HepG2 (cell line): Measurements from ENCODE around the gene IL2RG. TPM values are rescaled to one million over a fixed set of nuclear protein-coding genes. Genes with fewer than 3 reads are reported as not detected.

ENCODE experiments used
- ATAC-seq: fragments of 200-7000 bp; cut with Tn5 transposase; 3 replicates; pipeline ENCODE4 v1.9.1; 2020; ENCODE audit warnings: mild to moderate bottlenecking, moderate library complexity
- BruUV-seq: library from RNA; stranded (reverse); fragments of 400-500 nt; replicated peaks from 2 replicates; lab custom pipeline; 2021; lab: Mats Ljungman, UMichigan
- CTCF ChIA-PET: fragments of 300-600 bp; formaldehyde crosslinking; extraction: SDS; loops from one replicate; lab custom pipeline; 2021; ENCODE audit warnings: low total read pairs, inconsistent platforms, low intra/inter-chr PET ratio; lab: Yijun Ruan, JAX
- POLR2A ChIA-PET: fragments of 350-600 bp; sonication (Branson Sonifier 250); formaldehyde crosslinking; loops from one replicate; lab custom pipeline; 2020; ENCODE audit warnings: antibody characterized with exemption, inconsistent platforms; lab: Yijun Ruan, JAX
- DNase-seq: peaks from one replicate; pipeline ENCODE4 v3.0.0-alpha.2; 2015; ENCODE audit warnings: low spot score
- FAIRE-seq: peaks from 3 replicates; lab custom pipeline; 2011; peaks lifted over from hg19 to GRCh38; lab: Jason Lieb, UNC
- H2AFZ ChIP-seq: one replicate; pipeline ENCODE4 v1.6.1; 2011; ENCODE audit warnings: low read length, inconsistent platforms
- H3K27ac ChIP-seq: fragments of 300-600 bp; 3 replicates; pipeline ENCODE4 v1.8.0; 2011; ENCODE audit warnings: mixed run types, mild to moderate bottlenecking, mixed read lengths, low read length, inconsistent platforms; ENCODE audit not compliant: insufficient read depth; ENCODE audit errors: extremely low read length
- H3K27me3 ChIP-seq, 2 experiments: fragments of 200-600 bp in 1 of 2; 2 replicates in 1 of 2; 3 replicates in 1 of 2; pipeline versions ENCODE4 v1.6.0 to v1.8.0; 2011; ENCODE audit warnings: low read length in 2 of 2, mild to moderate bottlenecking in 2 of 2, moderate library complexity in 2 of 2, inconsistent platforms in 1 of 2; ENCODE audit not compliant: insufficient read depth in 2 of 2, control insufficient read depth in 1 of 2
- H3K36me3 ChIP-seq, 2 experiments: fragments of 200-600 bp in 1 of 2; replicated peaks in 1 of 2; 2 replicates in 1 of 2; 3 replicates in 1 of 2; pipeline versions ENCODE4 v1.5.1 to v1.8.0; 2011; ENCODE audit warnings: low read length in 2 of 2, inconsistent platforms in 1 of 2; ENCODE audit not compliant: insufficient read depth in 2 of 2, control insufficient read depth in 1 of 2
- H3K4me1 ChIP-seq: 2 replicates; pipeline ENCODE4 v1.5.1; 2012; ENCODE audit warnings: low read length, inconsistent platforms; ENCODE audit not compliant: insufficient read depth
- H3K4me2 ChIP-seq: 2 replicates; pipeline ENCODE4 v1.6.0; 2011; ENCODE audit warnings: low read depth, low read length, inconsistent platforms
- H3K4me3 ChIP-seq, 3 experiments: fragments of 200-600 bp in 1 of 3; sonication (generic), shearing (Covaris generic) in 1 of 3; replicated peaks in 1 of 3; 2 replicates each; pipeline ENCODE4 v1.5.1; 2011 to 2016; ENCODE audit warnings: low read length in 3 of 3, inconsistent platforms in 2 of 3, low read depth in 2 of 3, mild to moderate bottlenecking in 2 of 3, control low read depth in 1 of 3, mixed read lengths in 1 of 3; ENCODE audit not compliant: insufficient read depth in 1 of 3
- H3K79me2 ChIP-seq: one replicate; pipeline ENCODE4 v1.6.1; 2011; ENCODE audit warnings: low read length, inconsistent platforms; ENCODE audit not compliant: insufficient read depth
- H3K9ac ChIP-seq: 2 replicates; pipeline ENCODE4 v1.6.0; 2011; ENCODE audit warnings: mild to moderate bottlenecking, low read depth, low read length, inconsistent platforms; ENCODE audit not compliant: insufficient read depth
- H3K9me3 ChIP-seq: 2 replicates; pipeline ENCODE4 v1.5.1; 2012; ENCODE audit warnings: mild to moderate bottlenecking, low read length
- H4K20me1 ChIP-seq: 2 replicates; pipeline ENCODE4 v1.6.0; 2011; ENCODE audit warnings: inconsistent platforms, mild to moderate bottlenecking, low read length, moderate library complexity; ENCODE audit not compliant: insufficient read depth
- ARID4A ChIP-seq: sonication (generic); formaldehyde crosslinking; IDR thresholded peaks from 2 replicates; pipeline ENCODE4 v1.5.0; 2020; ENCODE audit warnings: mild to moderate bottlenecking, missing genetic modification reagents, borderline replicate concordance
- DRAP1 ChIP-seq: IDR thresholded peaks from 2 replicates; pipeline ENCODE4 v1.6.1; 2016; ENCODE audit warnings: missing genetic modification reagents, missing compliant biosample characterization
- ETS1 ChIP-seq: sonication (generic); formaldehyde crosslinking; IDR thresholded peaks from 2 replicates; pipeline ENCODE4 v1.4.0; 2020; ENCODE audit warnings: missing genetic modification reagents
- FOXA3 ChIP-seq: IDR thresholded peaks from 2 replicates; pipeline ENCODE4 v1.6.1; 2016; ENCODE audit warnings: missing genetic modification reagents, missing compliant biosample characterization
- MAFG ChIP-seq: sonication (generic); formaldehyde crosslinking; IDR thresholded peaks from 2 replicates; pipeline ENCODE4 v1.5.1; 2020; ENCODE audit warnings: mild to moderate bottlenecking, missing genetic modification reagents
- MAZ ChIP-seq, 2 experiments: sonication (generic) in 1 of 2; formaldehyde crosslinking in 1 of 2; IDR thresholded peaks; 2 replicates each; pipeline versions ENCODE4 v1.5.0 to v1.6.1; 2012 to 2020; ENCODE audit warnings: low read depth in 2 of 2, mild to moderate bottlenecking in 2 of 2, borderline replicate concordance in 1 of 2, improper control_type of control experiment in 1 of 2, low read length in 1 of 2, missing genetic modification reagents in 1 of 2, moderate library complexity in 1 of 2
- NCOA2 ChIP-seq: sonication (generic); formaldehyde crosslinking; IDR thresholded peaks from 2 replicates; pipeline ENCODE4 v1.8.0; 2022; ENCODE audit warnings: inconsistent platforms
- POGK ChIP-seq: sonication (generic); formaldehyde crosslinking; conservative IDR thresholded peaks from 2 replicates; pipeline ENCODE4 v1.8.0; 2022; ENCODE audit warnings: mild to moderate bottlenecking, moderate library complexity, missing genetic modification reagents
- PRPF4 ChIP-seq: fragments of 200-400 bp; formaldehyde crosslinking; IDR thresholded peaks from 2 replicates; pipeline ENCODE4 v1.6.1; 2016; ENCODE audit warnings: low read length, low read depth; ENCODE audit not compliant: poor library complexity, severe bottlenecking
- SIN3A ChIP-seq: IDR thresholded peaks from 2 replicates; pipeline ENCODE4 v1.6.1; 2011; ENCODE audit warnings: low read depth, mild to moderate bottlenecking, control low read depth, low read length, borderline replicate concordance
- SIN3B ChIP-seq: fragments of 150-350 bp; IDR thresholded peaks from 2 replicates; pipeline ENCODE4 v1.6.1; 2014; ENCODE audit warnings: low read length
- SKIL ChIP-seq: sonication (generic); formaldehyde crosslinking; IDR thresholded peaks from 2 replicates; pipeline ENCODE4 v1.8.0; 2022; ENCODE audit warnings: missing genetic modification reagents, mild to moderate bottlenecking, moderate library complexity, borderline replicate concordance
- ZC3H13 ChIP-seq: sonication (generic); formaldehyde crosslinking; IDR thresholded peaks from 2 replicates; pipeline ENCODE4 v1.8.1; 2023; ENCODE audit warnings: mild to moderate bottlenecking, missing genetic modification reagents, moderate library complexity
- ZNF460 ChIP-seq: sonication (generic); formaldehyde crosslinking; IDR thresholded peaks from 2 replicates; pipeline ENCODE4 v1.5.1; 2020; ENCODE audit warnings: missing genetic modification reagents, mild to moderate bottlenecking, borderline replicate concordance
- ZNF614 ChIP-seq: IDR thresholded peaks from 2 replicates; pipeline ENCODE4 v1.6.1; 2018; ENCODE audit warnings: missing biosample characterization, missing genetic modification reagents, inconsistent platforms, borderline replicate concordance
- WGBS: methylation state at CpG from one replicate; pipeline ENCODE4 v1.1.6; 2017; ENCODE audit warnings: low lambda C conversion rate; 5-methylcytosine and 5-hydroxymethylcytosine counted together
- in situ Hi-C: cut with HindIII; loops from 2 replicates; pipeline ENCODE4 v1.10.0; 2017; ENCODE audit warnings: low pct_unique_long_range_greater_than_20kb; ENCODE audit not compliant: extremely low pct_ligation_motif_present
- intact Hi-C: fragments of 100-400 bp; cut with micrococcal nuclease; formaldehyde crosslinking; loops from one replicate; pipeline ENCODE4 v1.10.0; 2022; ENCODE audit not compliant: unreplicated experiment
- polyA plus RNA-seq, 8 experiments: library from polyadenylated mRNA; depleted of rRNA in 3 of 8; stranded (reverse) in 7 of 8; unstranded in 1 of 8; fragments of >200 nt; fragmentation: Illumina TruSeq in 4 of 8; extraction: Trizol in 4 of 8; gene quantifications; 2 replicates each; pipeline versions ENCODE4 v1.2.1 to v1.2.3, GENCODE V29; 2011 to 2016; ENCODE audit warnings: low read depth in 4 of 8, missing spikeins in 1 of 8, mixed read lengths in 1 of 8; ENCODE audit not compliant: insufficient read depth in 1 of 8
- total RNA-seq, 5 experiments: library from RNA; depleted of rRNA; stranded (reverse); fragments of >200 nt; fragmentation: Illumina TruSeq; extraction: Trizol; gene quantifications; 2 replicates each; pipeline ENCODE4 v1.2.3, GENCODE V29; 2016; ENCODE audit warnings: low read depth in 1 of 5

Gene IL2RG
- total and polyA plus RNA-seq, 2 of the 13 experiments (the other 11 are each of a cell fraction or from before 2014, with no cell fraction given): 0.98 TPM; not detected in 1

GRCh38 chrX:71109051-71109450, 2.3 kb downstream of the IL2RG start:
- Histone ChIP-seq H3K9me3 (no peaks in the 10 kb centered on the region), H3K79me2 (no peaks in the 10 kb centered on the region), H4K20me1 (no peaks in the 10 kb centered on the region), H3K27ac (no peak overlapping the region), H3K4me2 (no peak overlapping the region), H3K9ac (no peak overlapping the region), H3K36me3 (no peaks in the 10 kb centered on the region), H3K4me3 (no peak overlapping the region), H3K4me1 (peaks cover 8% of the 10 kb centered on the region), H3K27me3 (no peaks in the 10 kb centered on the region), H2AFZ (no peak overlapping the region)
- WGBS: 94% methylated on average over 6 of the region's 6 CpGs
- DNase-seq (no peak), FAIRE-seq (no peak), ATAC-seq (no peak)
- in situ Hi-C loops: no loop called here
- POLR2A ChIA-PET: no interaction called here
- CTCF ChIA-PET: no interaction called here
- no peak for TF ChIP-seq ARID4A (CRISPR knock-in tag)
- no peak for TF ChIP-seq ETS1
- TF ChIP-seq POGK (CRISPR knock-in tag): no peak
- TF ChIP-seq PRPF4: no peak
- TF ChIP-seq MAFG (CRISPR knock-in tag): no peak
- TF ChIP-seq SIN3B: no peak
- no peak for TF ChIP-seq NCOA2 (CRISPR knock-in tag)
- TF ChIP-seq ZNF460 (CRISPR knock-in tag): no peak
- no peak for TF ChIP-seq ZC3H13
- no peak for TF ChIP-seq ZNF614 (CRISPR knock-in tag)
- TF ChIP-seq MAZ (IDR thresholded peaks at IDR 0.05; ENCODE audit: borderline replicate concordance, low read depth, low read length): no peak
- no peak for TF ChIP-seq MAZ (CRISPR knock-in tag; IDR thresholded peaks at IDR 0.05; ENCODE audit: low read depth)
- TF ChIP-seq SKIL: no peak
- TF ChIP-seq DRAP1: no peak
- TF ChIP-seq SIN3A: no peak
- TF ChIP-seq FOXA3 (CRISPR knock-in tag): no peak
- intact Hi-C loops: no loop called here
- no TSS peak for BruUV-seq
